Neural progenitor cell (in vitro differentiated cells): Measurements from ENCODE around the gene HUNK.

Experiments used
- EZH2 ChIP-seq: fragments of 200-600 bp; sonication (generic); IDR thresholded peaks from 2 replicates; pipeline ENCODE4 v1.6.1; 2017; ENCODE audit warnings: antibody characterized with exemption, mild to moderate bottlenecking, moderate library complexity
- EZH2phosphoT487 ChIP-seq: fragments of 200-600 bp; sonication (generic); IDR thresholded peaks from 2 replicates; pipeline ENCODE4 v1.6.1; 2017; ENCODE audit warnings: antibody characterized with exemption
- TF ChIP-seq, protein P1 (sequence below): fragments of 200-600 bp; sonication (generic); IDR thresholded peaks from 2 replicates; pipeline ENCODE4 v1.5.1; 2017; ENCODE audit warnings: antibody characterized with exemption, mild to moderate bottlenecking

GRCh38 chr21:31885146-31885545 lies 12.3 kb downstream of the HUNK start:
- TF ChIP-seq, protein P1, sequence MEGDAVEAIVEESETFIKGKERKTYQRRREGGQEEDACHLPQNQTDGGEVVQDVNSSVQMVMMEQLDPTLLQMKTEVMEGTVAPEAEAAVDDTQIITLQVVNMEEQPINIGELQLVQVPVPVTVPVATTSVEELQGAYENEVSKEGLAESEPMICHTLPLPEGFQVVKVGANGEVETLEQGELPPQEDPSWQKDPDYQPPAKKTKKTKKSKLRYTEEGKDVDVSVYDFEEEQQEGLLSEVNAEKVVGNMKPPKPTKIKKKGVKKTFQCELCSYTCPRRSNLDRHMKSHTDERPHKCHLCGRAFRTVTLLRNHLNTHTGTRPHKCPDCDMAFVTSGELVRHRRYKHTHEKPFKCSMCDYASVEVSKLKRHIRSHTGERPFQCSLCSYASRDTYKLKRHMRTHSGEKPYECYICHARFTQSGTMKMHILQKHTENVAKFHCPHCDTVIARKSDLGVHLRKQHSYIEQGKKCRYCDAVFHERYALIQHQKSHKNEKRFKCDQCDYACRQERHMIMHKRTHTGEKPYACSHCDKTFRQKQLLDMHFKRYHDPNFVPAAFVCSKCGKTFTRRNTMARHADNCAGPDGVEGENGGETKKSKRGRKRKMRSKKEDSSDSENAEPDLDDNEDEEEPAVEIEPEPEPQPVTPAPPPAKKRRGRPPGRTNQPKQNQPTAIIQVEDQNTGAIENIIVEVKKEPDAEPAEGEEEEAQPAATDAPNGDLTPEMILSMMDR, result no peak
- TF ChIP-seq EZH2phosphoT487 (no peak), EZH2 (no peak)
